Measurements from ENCODE around the gene FGF12. TPM values are rescaled to one million over a fixed set of nuclear protein-coding genes. Genes with fewer than 3 reads are reported as not detected.

The FGF12 gene
- total RNA-seq, 1 experiment from 2014 or later, result 0.09 TPM

- Mint-ChIP-seq H3K4me3 (ENCODE audit: unreplicated experiment) (no peak overlapping the region), H3K27me3 (ENCODE audit: insufficient read depth, unreplicated experiment) (no peaks in the 10 kb centered on the region), H3K9me3 (ENCODE audit: unreplicated experiment) (no peaks in the 10 kb centered on the region), H3K36me3 (ENCODE audit: insufficient read depth, unreplicated experiment) (no peaks in the 10 kb centered on the region), H3K27ac (ENCODE audit: low read depth, unreplicated experiment) (peak overlapping the region; percentile 32), H3K4me1 (ENCODE audit: insufficient read depth, unreplicated experiment) (peaks cover 6% of the 10 kb centered on the region)
- no TSS peak for BruUV-seq (replicated peaks)
- CTCF ChIA-PET, result interaction anchor here (0.6 to 1.5 kb wide), 5 partner anchors 15 to 361 kb away, joined by 3 to 5 read pairs (median 4); no protein-coding TSS in a partner anchor
- no peak for TF ChIP-seq CTCF (IDR thresholded peaks at IDR 0.05; ENCODE audit: unreplicated experiment)
- POLR2A ChIA-PET, result interaction anchor here (1.0 to 1.2 kb wide), 3 partner anchors 12 to 16 kb away, joined by 3 read pairs; no protein-coding TSS in a partner anchor
- no peak for DNase-seq (ENCODE audit: unreplicated experiment)
- intact Hi-C loops (cut with micrococcal nuclease), result no loop called here
Measured at GRCh38 chr3:192171213-192171612, 556.1 kb downstream of the FGF12 start.

- intact Hi-C loops (cut with micrococcal nuclease), result no loop called here
- POLR2A ChIA-PET, result interaction anchor here (1.0 kb wide), 2 partner anchors 13 to 15 kb away, joined by 3 read pairs; no protein-coding TSS in a partner anchor
- BruUV-seq (replicated peaks), result no TSS peak
- Mint-ChIP-seq H3K27me3 (ENCODE audit: insufficient read depth, unreplicated experiment) (no peaks in the 10 kb centered on the region), H3K4me1 (ENCODE audit: insufficient read depth, unreplicated experiment) (peaks cover 6% of the 10 kb centered on the region), H3K4me3 (ENCODE audit: unreplicated experiment) (no peak overlapping the region), H3K36me3 (ENCODE audit: insufficient read depth, unreplicated experiment) (no peaks in the 10 kb centered on the region), H3K27ac (ENCODE audit: low read depth, unreplicated experiment) (peak overlapping the region; percentile 32), H3K9me3 (ENCODE audit: unreplicated experiment) (no peaks in the 10 kb centered on the region)
- TF ChIP-seq CTCF (IDR thresholded peaks at IDR 0.05; ENCODE audit: unreplicated experiment), result no peak
- no peak for DNase-seq (ENCODE audit: unreplicated experiment)
- CTCF ChIA-PET, result interaction anchor here (0.6 to 1.1 kb wide), 2 partner anchors 16 to 361 kb away, joined by 3 to 4 read pairs; no protein-coding TSS in a partner anchor
Measured at GRCh38 chr3:192170659-192171058, 556.7 kb downstream of the FGF12 start.

DNA sequence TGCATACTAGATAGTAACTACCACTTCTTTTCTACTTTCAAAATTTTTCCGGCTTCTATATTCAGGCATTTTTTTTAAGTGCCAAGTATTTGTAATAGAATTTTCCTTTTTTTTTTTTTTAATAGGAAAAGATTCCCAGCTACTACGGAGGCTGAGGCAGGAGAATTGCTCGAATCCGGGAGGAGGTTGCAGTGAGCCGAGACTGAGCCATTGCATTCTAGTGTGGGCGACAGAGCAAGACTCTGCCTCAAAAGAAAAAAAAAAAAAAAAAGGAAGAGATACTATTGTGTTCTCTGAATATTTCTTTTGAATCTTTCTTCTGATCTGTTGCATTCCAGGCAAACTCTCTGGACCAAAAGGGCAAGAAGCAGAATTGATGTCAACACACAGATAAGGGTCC lies 557.3 kb downstream of the FGF12 start:
- no peaks in the 10 kb centered on the region for H3K27me3 Mint-ChIP-seq (ENCODE audit: insufficient read depth, unreplicated experiment)
- intact Hi-C loops (cut with micrococcal nuclease), result no loop called here
- H3K4me3 Mint-ChIP-seq (ENCODE audit: unreplicated experiment), result no peak overlapping the region
- no peak for DNase-seq (ENCODE audit: unreplicated experiment)
- no peaks in the 10 kb centered on the region for H3K36me3 Mint-ChIP-seq (ENCODE audit: insufficient read depth, unreplicated experiment)
- peaks cover 6% of the 10 kb centered on the region for H3K4me1 Mint-ChIP-seq (ENCODE audit: insufficient read depth, unreplicated experiment)
- no peak overlapping the region for H3K27ac Mint-ChIP-seq (ENCODE audit: low read depth, unreplicated experiment)
- H3K9me3 Mint-ChIP-seq (ENCODE audit: unreplicated experiment), result no peaks in the 10 kb centered on the region
- no peak for TF ChIP-seq CTCF (IDR thresholded peaks at IDR 0.05; ENCODE audit: unreplicated experiment)
- POLR2A ChIA-PET, result interaction anchor here (1.0 kb wide), 2 partner anchors 12 to 14 kb away, joined by 3 read pairs; no protein-coding TSS in a partner anchor
- BruUV-seq (replicated peaks), result no TSS peak
- CTCF ChIA-PET, result no interaction called here

- Mint-ChIP-seq H3K4me3 (ENCODE audit: unreplicated experiment) (no peak overlapping the region), H3K9me3 (ENCODE audit: unreplicated experiment) (no peaks in the 10 kb centered on the region), H3K27ac (ENCODE audit: low read depth, unreplicated experiment) (no peak overlapping the region), H3K36me3 (ENCODE audit: insufficient read depth, unreplicated experiment) (no peaks in the 10 kb centered on the region), H3K4me1 (ENCODE audit: insufficient read depth, unreplicated experiment) (peaks cover 6% of the 10 kb centered on the region), H3K27me3 (ENCODE audit: insufficient read depth, unreplicated experiment) (no peaks in the 10 kb centered on the region)
- no TSS peak for BruUV-seq (replicated peaks)
- no peak for DNase-seq (ENCODE audit: unreplicated experiment)
- no peak for TF ChIP-seq CTCF (IDR thresholded peaks at IDR 0.05; ENCODE audit: unreplicated experiment)
- CTCF ChIA-PET, result interaction anchor here (0.6 kb wide), 1 partner anchor 27 kb away, joined by 3 read pairs; no protein-coding TSS in a partner anchor
- intact Hi-C loops (cut with micrococcal nuclease), result no loop called here
- POLR2A ChIA-PET, result no interaction called here
Measured at GRCh38 chr3:192169332-192169915, 557.9 kb downstream of the FGF12 start.

Measured in MCF 10A (cell line).